Adrenal gland (tissue), 5 donors: Measurements from ENCODE around the gene UPK3BL1.
"Not testable (repeated sequence)": the region's sequence is repeated elsewhere in the genome, so short reads cannot be mapped to it uniquely, and the experiment has no call there.

ENCODE experiments used
- POLR2A ChIP-seq, 2 donors: fragments of 450-650 bp; IDR thresholded peaks; one replicate each; pipeline ENCODE4 v1.6.1; 2017; ENCODE audit warnings: antibody characterized with exemption in 2 of 2, mild to moderate bottlenecking in 2 of 2, moderate library complexity in 1 of 2
- TF ChIP-seq, protein P1 (sequence below), 6 experiments: fragments of 450-650 bp in 4 of 6; fragments of 200-600 bp in 2 of 6; sonication (generic) in 1 of 6; IDR thresholded peaks; 1 replicate in 5 of 6; 2 replicates in 1 of 6; pipeline versions ENCODE4 v1.5.1 to v1.8.0; 2016 to 2021; ENCODE audit warnings: antibody characterized with exemption in 6 of 6, mild to moderate bottlenecking in 2 of 6, moderate library complexity in 1 of 6
- donor health status: DM: no; HTN: no; CAD: no.

DNA sequence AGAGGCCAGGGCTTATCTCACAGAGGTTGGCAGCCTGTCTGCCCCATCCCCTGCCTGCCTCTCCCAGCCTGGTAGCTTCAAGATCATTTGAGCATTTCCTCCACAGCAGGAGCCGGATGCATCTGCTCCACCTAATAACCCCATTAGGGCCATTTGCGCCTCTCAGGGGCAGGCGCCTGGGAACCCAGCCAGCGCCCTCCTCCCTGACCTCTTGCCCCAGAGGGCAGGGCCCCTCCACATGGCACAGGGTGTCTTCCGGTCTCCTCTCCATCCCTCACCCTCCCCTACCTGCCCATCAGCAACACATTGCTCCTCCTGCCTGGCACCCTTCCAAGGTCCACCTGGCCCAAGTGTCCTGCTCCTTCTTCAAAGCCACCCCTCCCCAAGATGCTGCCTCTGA, 7.2 kb downstream of the UPK3BL1 start:
- not testable (repeated sequence) for TF ChIP-seq POLR2A (IDR thresholded peaks at IDR 0.05)
- TF ChIP-seq, protein P1, sequence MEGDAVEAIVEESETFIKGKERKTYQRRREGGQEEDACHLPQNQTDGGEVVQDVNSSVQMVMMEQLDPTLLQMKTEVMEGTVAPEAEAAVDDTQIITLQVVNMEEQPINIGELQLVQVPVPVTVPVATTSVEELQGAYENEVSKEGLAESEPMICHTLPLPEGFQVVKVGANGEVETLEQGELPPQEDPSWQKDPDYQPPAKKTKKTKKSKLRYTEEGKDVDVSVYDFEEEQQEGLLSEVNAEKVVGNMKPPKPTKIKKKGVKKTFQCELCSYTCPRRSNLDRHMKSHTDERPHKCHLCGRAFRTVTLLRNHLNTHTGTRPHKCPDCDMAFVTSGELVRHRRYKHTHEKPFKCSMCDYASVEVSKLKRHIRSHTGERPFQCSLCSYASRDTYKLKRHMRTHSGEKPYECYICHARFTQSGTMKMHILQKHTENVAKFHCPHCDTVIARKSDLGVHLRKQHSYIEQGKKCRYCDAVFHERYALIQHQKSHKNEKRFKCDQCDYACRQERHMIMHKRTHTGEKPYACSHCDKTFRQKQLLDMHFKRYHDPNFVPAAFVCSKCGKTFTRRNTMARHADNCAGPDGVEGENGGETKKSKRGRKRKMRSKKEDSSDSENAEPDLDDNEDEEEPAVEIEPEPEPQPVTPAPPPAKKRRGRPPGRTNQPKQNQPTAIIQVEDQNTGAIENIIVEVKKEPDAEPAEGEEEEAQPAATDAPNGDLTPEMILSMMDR (IDR thresholded peaks at IDR 0.05) = not testable (repeated sequence)
